ENCODE data around the gene S100A13. TPM values are rescaled to one million over a fixed set of nuclear protein-coding genes. Genes with fewer than 3 reads are reported as not detected.
"Not testable (repeated sequence)": the region's sequence is repeated elsewhere in the genome, so short reads cannot be mapped to it uniquely, and the experiment has no call there.

The S100A13 gene
- total and polyA plus RNA-seq, 8 donors: 18.7 to 271 (median 43.1) TPM

DNA sequence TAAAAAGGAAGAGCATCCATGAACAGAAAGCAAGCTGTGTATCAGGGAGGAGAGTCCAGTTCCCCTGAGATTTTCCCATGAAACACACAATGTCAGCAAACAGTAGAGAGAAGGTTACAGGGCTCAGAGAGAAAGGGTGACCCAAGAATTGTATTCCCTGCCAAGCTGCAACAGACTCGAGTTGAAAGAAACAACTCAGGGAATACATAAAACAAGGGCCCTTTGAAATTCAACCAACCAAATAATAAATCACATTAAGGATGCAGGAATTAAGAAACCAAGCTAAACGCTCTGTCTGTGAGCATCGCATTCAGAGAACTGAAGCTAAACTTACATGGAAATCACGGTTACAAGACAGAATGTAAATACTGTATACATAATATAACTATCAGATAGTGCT, 34.6 kb downstream of the S100A13 start:
- intact Hi-C loops (cut with DNase I; ENCODE audit: low total_unique reads): no loop called here
- H3K27me3 ChIP-seq: no peaks in the 10 kb centered on the region
- no peak overlapping the region for H3K4me3 ChIP-seq
- H3K9me3 ChIP-seq: no peaks in the 10 kb centered on the region
- peak in 1 of 2 donors; percentile 18 for DNase-seq
- no peaks in the 10 kb centered on the region for H3K36me3 ChIP-seq
- H3K4me1 ChIP-seq: peaks cover 0 to 16% (median 5%) of the 10 kb centered on the region in 4 donors
- WGBS, 5 donors: 23 to 44% (median 28%) methylated on average over 4 of the region's 4 CpGs
- no peak overlapping the region for H3K27ac ChIP-seq
- no peak for TF ChIP-seq POLR2A (IDR thresholded peaks at IDR 0.05)

DNA sequence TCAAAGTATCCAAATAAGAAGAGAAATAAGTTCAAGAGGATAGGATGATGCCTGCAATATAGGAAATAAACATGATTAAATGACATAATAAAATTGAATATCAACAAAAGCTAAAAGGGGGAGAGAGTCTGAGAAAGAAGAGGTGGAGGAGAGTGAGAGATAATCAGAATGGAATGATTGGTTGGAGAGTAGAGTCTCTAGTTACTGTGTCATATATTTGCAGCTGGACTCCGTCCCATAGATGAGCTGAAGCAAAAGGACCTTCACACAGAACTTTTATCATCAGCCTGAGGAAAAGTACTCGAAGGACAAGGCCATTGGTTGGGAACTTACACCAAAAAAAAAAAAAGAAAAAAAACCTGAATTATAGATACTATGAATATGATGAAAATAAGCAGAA, 38.8 kb downstream of the S100A13 start:
- intact Hi-C loops (cut with DNase I; ENCODE audit: low total_unique reads): no loop called here
- Histone ChIP-seq H3K27me3 (no peaks in the 10 kb centered on the region), H3K4me3 (no peak overlapping the region), H3K27ac (no peak overlapping the region), H3K4me1 (peaks cover 0 to 16% (median 4%) of the 10 kb centered on the region in 4 donors), H3K9me3 (no peaks in the 10 kb centered on the region), H3K36me3 (no peaks in the 10 kb centered on the region)
- 83 to 91% (median 89%) methylated on average over 2 of the region's 2 CpGs for WGBS, 5 donors
- no peak for TF ChIP-seq EP300 (IDR thresholded peaks at IDR 0.05)
- TF ChIP-seq POLR2A (IDR thresholded peaks at IDR 0.05): no peak
- DNase-seq: no peak

DNA sequence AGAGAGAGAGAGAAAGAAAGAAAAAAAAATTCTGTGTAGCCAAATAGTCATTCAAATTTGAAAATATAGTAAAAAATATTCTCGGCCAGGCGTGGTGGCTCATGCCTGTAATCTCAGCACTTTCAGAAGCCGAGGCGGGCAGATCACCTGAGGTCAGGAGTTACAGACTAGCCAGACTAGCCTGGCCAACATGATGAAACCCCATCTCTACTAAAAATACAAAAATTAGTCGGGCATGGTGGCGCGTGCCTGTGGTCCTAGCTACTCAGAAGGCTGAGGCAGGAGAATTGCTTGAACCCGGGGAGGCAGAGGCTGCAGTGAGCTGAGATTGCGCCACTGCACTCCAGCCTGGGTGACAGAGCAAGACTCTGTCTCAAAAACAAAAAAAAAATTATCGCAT, 39.3 kb downstream of the S100A13 start:
- intact Hi-C loops (cut with DNase I; ENCODE audit: low total_unique reads); H3K36me3 ChIP-seq: not testable (repeated sequence)
- 91 to 96% (median 94%) methylated on average over 10 of the region's 10 CpGs for WGBS, 5 donors

DNA sequence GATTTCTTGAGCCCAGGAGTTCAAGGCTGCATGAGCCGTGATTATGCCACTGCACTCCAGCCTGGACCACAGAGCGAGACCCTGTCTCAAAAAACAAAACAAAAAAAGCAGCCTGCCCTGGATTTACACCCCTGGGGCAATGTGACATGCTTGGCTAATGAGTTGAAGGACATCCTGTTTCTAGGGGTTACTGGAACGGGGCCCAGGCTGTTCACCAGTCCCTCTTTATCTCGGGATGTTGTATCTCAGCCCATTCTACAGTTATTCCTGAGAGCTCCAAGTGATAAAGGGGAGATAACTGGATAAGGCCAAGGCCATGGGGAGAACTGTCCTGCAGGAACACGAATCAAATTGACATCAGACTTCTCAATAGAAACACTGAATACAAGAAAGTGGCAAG, 40.0 kb downstream of the S100A13 start:
- H3K4me3 ChIP-seq: no peak overlapping the region
- no peak for DNase-seq

More for the DNA sequence above, 39.3 kb downstream of the S100A13 start:
- not testable (repeated sequence) for H3K27ac ChIP-seq, H3K9me3 ChIP-seq, H3K4me3 ChIP-seq, H3K27me3 ChIP-seq, DNase-seq
- peaks cover 0 to 12% (median 2%) of the 10 kb centered on the region in 4 donors for H3K4me1 ChIP-seq

DNA sequence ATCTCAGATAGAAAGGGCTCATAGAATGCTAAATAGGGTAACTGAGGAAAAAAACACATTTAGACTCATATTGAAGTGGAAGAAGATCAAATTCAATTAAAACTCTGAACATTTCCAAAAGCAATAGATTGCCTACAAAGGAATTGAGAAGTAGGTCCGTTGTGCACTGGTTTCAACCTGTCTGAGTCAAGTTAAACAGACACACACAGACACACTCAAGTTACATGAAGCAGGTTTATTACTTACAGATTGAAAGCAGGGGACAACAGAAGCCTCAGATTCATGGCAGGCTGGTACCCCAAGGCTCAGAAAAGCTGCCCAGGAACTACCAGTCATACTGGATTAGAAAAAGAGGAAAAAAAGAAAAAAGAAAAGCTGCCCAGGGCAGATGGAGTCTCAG, 41.0 kb downstream of the S100A13 start:
- Histone ChIP-seq H3K4me1 (no peaks in the 10 kb centered on the region), H3K9me3 (no peaks in the 10 kb centered on the region), H3K27ac (no peak overlapping the region), H3K4me3 (no peak overlapping the region), H3K27me3 (no peaks in the 10 kb centered on the region), H3K36me3 (no peaks in the 10 kb centered on the region)
- no peak for DNase-seq
- intact Hi-C loops (cut with DNase I; ENCODE audit: low total_unique reads): no loop called here
- 29 to 58% (median 45%) methylated on average over 1 of the region's 1 CpG for WGBS, 5 donors
- TF ChIP-seq, protein P1, sequence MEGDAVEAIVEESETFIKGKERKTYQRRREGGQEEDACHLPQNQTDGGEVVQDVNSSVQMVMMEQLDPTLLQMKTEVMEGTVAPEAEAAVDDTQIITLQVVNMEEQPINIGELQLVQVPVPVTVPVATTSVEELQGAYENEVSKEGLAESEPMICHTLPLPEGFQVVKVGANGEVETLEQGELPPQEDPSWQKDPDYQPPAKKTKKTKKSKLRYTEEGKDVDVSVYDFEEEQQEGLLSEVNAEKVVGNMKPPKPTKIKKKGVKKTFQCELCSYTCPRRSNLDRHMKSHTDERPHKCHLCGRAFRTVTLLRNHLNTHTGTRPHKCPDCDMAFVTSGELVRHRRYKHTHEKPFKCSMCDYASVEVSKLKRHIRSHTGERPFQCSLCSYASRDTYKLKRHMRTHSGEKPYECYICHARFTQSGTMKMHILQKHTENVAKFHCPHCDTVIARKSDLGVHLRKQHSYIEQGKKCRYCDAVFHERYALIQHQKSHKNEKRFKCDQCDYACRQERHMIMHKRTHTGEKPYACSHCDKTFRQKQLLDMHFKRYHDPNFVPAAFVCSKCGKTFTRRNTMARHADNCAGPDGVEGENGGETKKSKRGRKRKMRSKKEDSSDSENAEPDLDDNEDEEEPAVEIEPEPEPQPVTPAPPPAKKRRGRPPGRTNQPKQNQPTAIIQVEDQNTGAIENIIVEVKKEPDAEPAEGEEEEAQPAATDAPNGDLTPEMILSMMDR (IDR thresholded peaks at IDR 0.05): no peak
- no peak for TF ChIP-seq EP300 (IDR thresholded peaks at IDR 0.05)

More for the DNA sequence above, 40.0 kb downstream of the S100A13 start:
- Histone ChIP-seq H3K36me3 (no peaks in the 10 kb centered on the region), H3K27me3 (no peaks in the 10 kb centered on the region), H3K9me3 (no peaks in the 10 kb centered on the region), H3K27ac (no peak overlapping the region), H3K4me1 (peaks cover 0 to 5% (median 0%) of the 10 kb centered on the region in 4 donors)
- TF ChIP-seq, protein P1 (IDR thresholded peaks at IDR 0.05): no peak
- no peak for TF ChIP-seq POLR2AphosphoS5 (IDR thresholded peaks at IDR 0.05)
- no peak for TF ChIP-seq EP300 (IDR thresholded peaks at IDR 0.05)
- TF ChIP-seq POLR2A (IDR thresholded peaks at IDR 0.05): no peak
- 48 to 53% (median 51%) methylated on average over 5 of the region's 5 CpGs for WGBS, 5 donors
- intact Hi-C loops (cut with DNase I; ENCODE audit: low total_unique reads): no loop called here

DNA sequence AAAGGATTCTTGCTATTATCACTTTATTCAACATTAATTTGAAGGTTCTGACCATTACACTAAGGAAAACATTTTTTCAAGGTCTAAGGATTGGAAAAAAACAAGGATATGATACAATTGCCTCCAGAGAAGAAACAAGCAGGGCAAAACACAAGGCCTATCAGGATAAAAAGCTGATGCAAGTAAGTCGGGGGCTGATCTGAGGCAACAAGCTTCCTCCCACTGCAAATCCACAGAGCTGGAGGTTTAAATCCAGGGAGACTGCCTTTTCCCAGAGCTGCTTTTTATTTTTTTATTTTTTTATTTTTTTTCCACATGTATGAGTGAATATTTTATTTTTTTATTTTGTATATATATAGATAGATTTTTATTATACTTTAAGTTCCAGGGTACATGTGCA, 42.3 kb downstream of the S100A13 start:
- 84 to 97% (median 96%) methylated on average over 1 of the region's 1 CpG for WGBS, 5 donors
- TF ChIP-seq POLR2AphosphoS5 (IDR thresholded peaks at IDR 0.05) (no peak), EP300 (IDR thresholded peaks at IDR 0.05) (no peak), POLR2A (IDR thresholded peaks at IDR 0.05) (no peak)
- TF ChIP-seq, protein P1 (IDR thresholded peaks at IDR 0.05): no peak
- no peaks in the 10 kb centered on the region for H3K4me1 ChIP-seq
- H3K4me3 ChIP-seq: no peak overlapping the region
- no peaks in the 10 kb centered on the region for H3K9me3 ChIP-seq
- intact Hi-C loops (cut with DNase I; ENCODE audit: low total_unique reads): no loop called here
- no peaks in the 10 kb centered on the region for H3K36me3 ChIP-seq
- H3K27ac ChIP-seq: no peak overlapping the region
- no peaks in the 10 kb centered on the region for H3K27me3 ChIP-seq
- no peak for DNase-seq
